ENCODE data around the gene MUC2. TPM values are rescaled to one million over a fixed set of nuclear protein-coding genes. Genes with fewer than 3 reads are reported as not detected.

The MUC2 gene
- total RNA-seq (2013), result not detected
- polyA plus RNA-seq (not detected), polyA minus RNA-seq (not detected in 2 replicates), total RNA-seq (0 to 0.58 (median 0.04) reads per million in 11 experiments)

- TF ChIP-seq, protein P1, sequence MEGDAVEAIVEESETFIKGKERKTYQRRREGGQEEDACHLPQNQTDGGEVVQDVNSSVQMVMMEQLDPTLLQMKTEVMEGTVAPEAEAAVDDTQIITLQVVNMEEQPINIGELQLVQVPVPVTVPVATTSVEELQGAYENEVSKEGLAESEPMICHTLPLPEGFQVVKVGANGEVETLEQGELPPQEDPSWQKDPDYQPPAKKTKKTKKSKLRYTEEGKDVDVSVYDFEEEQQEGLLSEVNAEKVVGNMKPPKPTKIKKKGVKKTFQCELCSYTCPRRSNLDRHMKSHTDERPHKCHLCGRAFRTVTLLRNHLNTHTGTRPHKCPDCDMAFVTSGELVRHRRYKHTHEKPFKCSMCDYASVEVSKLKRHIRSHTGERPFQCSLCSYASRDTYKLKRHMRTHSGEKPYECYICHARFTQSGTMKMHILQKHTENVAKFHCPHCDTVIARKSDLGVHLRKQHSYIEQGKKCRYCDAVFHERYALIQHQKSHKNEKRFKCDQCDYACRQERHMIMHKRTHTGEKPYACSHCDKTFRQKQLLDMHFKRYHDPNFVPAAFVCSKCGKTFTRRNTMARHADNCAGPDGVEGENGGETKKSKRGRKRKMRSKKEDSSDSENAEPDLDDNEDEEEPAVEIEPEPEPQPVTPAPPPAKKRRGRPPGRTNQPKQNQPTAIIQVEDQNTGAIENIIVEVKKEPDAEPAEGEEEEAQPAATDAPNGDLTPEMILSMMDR (IDR thresholded peaks at IDR 0.05), result no peak
- H3K4me1 Mint-ChIP-seq, result peaks cover 6% of the 10 kb centered on the region
- Histone ChIP-seq H3K27me3 (ENCODE audit: control insufficient read depth in 2 of 2, insufficient read depth in 2 of 2, low read length in 2 of 2) (no peaks in the 10 kb centered on the region), H3K4me2 (replicated peaks; ENCODE audit: extremely low read depth, low read length, poor library complexity, severe bottlenecking) (no peak within 1 kb of the TSS), H3K9me3 (replicated peaks in 1 of 2; ENCODE audit: control insufficient read depth in 1 of 2, insufficient read depth in 1 of 2, low read length in 2 of 2) (peaks cover 0 to 12% of the 10 kb centered on the region in 2 donors), H3K36me3 (replicated peaks in 1 of 2; ENCODE audit: control insufficient read depth in 1 of 2, insufficient read depth in 2 of 2, low read length in 2 of 2) (no peaks in the 10 kb centered on the region), H3K27ac (ENCODE audit: low read depth in 1 of 2, low read length in 2 of 2) (no peak within 1 kb of the TSS), H4K20me1 (ENCODE audit: insufficient read depth, low read length) (no peaks in the 10 kb centered on the region), H3K79me2 (ENCODE audit: insufficient read depth, low read length) (no peaks in the 10 kb centered on the region), H3K4me3 (replicated peaks in 1 of 3; ENCODE audit: low read depth in 2 of 3, low read length in 3 of 3) (no peak within 1 kb of the TSS), H3K9ac (ENCODE audit: insufficient read depth, low read length, poor library complexity, severe bottlenecking) (no peak within 1 kb of the TSS), H3K4me1 (ENCODE audit: control insufficient read depth in 1 of 2, insufficient read depth in 2 of 2, low read length in 2 of 2) (peaks cover 7 to 10% of the 10 kb centered on the region in 2 donors), H2AFZ (ENCODE audit: insufficient read depth, low read depth, low read length, poor library complexity, severe bottlenecking) (no peak within 1 kb of the TSS)
- H3K27me3 Mint-ChIP-seq (ENCODE audit: low read depth in 3 of 3), result peaks cover 0 to 6% (median 0%) of the 10 kb centered on the region in 3 donors
- DNase-seq, result no peak
- no peak within 1 kb of the TSS for H3K4me3 Mint-ChIP-seq
- H3K9me3 Mint-ChIP-seq, result no peaks in the 10 kb centered on the region
- H3K27ac Mint-ChIP-seq, result no peak within 1 kb of the TSS
- intact Hi-C loops (cut with micrococcal nuclease), result no loop called here
- H3K36me3 Mint-ChIP-seq, result no peaks in the 10 kb centered on the region
- 82% methylated on average over 28 of the region's 32 CpGs for WGBS (ENCODE audit: insufficient coverage)
Measured at GRCh38 chr11:1074244-1075221, at the start of gene MUC2. MUC2 (plus strand) TSS chr11:1074874.

- DNase-seq, result no peak
- Histone ChIP-seq H3K9me3 (replicated peaks in 1 of 2; ENCODE audit: control insufficient read depth in 1 of 2, insufficient read depth in 1 of 2, low read length in 2 of 2) (no peaks in the 10 kb centered on the region), H3K9ac (ENCODE audit: insufficient read depth, low read length, poor library complexity, severe bottlenecking) (no peak overlapping the region), H3K36me3 (replicated peaks in 1 of 2; ENCODE audit: control insufficient read depth in 1 of 2, insufficient read depth in 2 of 2, low read length in 2 of 2) (no peaks in the 10 kb centered on the region), H3K27ac (ENCODE audit: low read depth in 1 of 2, low read length in 2 of 2) (no peak overlapping the region), H3K4me1 (ENCODE audit: control insufficient read depth in 1 of 2, insufficient read depth in 2 of 2, low read length in 2 of 2) (no peaks in the 10 kb centered on the region), H3K27me3 (ENCODE audit: control insufficient read depth in 2 of 2, insufficient read depth in 2 of 2, low read length in 2 of 2) (no peaks in the 10 kb centered on the region), H3K4me3 (replicated peaks in 1 of 3; ENCODE audit: low read depth in 2 of 3, low read length in 3 of 3) (no peak overlapping the region), H3K79me2 (ENCODE audit: insufficient read depth, low read length) (no peaks in the 10 kb centered on the region), H2AFZ (ENCODE audit: insufficient read depth, low read depth, low read length, poor library complexity, severe bottlenecking) (no peak overlapping the region), H4K20me1 (ENCODE audit: insufficient read depth, low read length) (no peaks in the 10 kb centered on the region), H3K4me2 (replicated peaks; ENCODE audit: extremely low read depth, low read length, poor library complexity, severe bottlenecking) (no peak overlapping the region)
- H3K4me3 Mint-ChIP-seq, result no peak overlapping the region
- TF ChIP-seq, protein P1 (IDR thresholded peaks at IDR 0.05), result no peak
- peaks cover 0 to 3% (median 0%) of the 10 kb centered on the region in 3 donors for H3K27me3 Mint-ChIP-seq (ENCODE audit: low read depth in 3 of 3)
- H3K36me3 Mint-ChIP-seq, result no peaks in the 10 kb centered on the region
- intact Hi-C loops (cut with micrococcal nuclease), result no loop called here
- WGBS (ENCODE audit: insufficient coverage), result 82% methylated on average over 34 of the region's 35 CpGs
- no peaks in the 10 kb centered on the region for H3K9me3 Mint-ChIP-seq
- H3K4me1 Mint-ChIP-seq, result no peaks in the 10 kb centered on the region
- H3K27ac Mint-ChIP-seq, result no peak overlapping the region
Measured at GRCh38 chr11:1025410-1026162, 49.1 kb upstream of the MUC2 start.

Data from CD14-positive monocyte (primary cell).